GM18520 (cell line): ENCODE results near the gene R3HDM4.
A peak's percentile ranks its signal among the peaks of the same experiment; 100 is the strongest.

ENCODE experiments used
- ATAC-seq: cut with Tn5 transposase; IDR thresholded peaks from one replicate; pipeline ENCODE4 v1.9.1; 2021; ENCODE audit not compliant: unreplicated experiment

R3HDM4 gene

GRCh38 chr19:947707-948539 is 34.9 kb upstream of the R3HDM4 start:
- peak; percentile 71 for ATAC-seq

- ATAC-seq, result no peak
Observed at GRCh38 chr19:947090-947706, 34.2 kb upstream of the R3HDM4 start.

- ATAC-seq, result no peak
Observed at GRCh38 chr19:945401-946252, 32.6 kb upstream of the R3HDM4 start.

- no peak for ATAC-seq
Observed at GRCh38 chr19:944663-945241, 31.7 kb upstream of the R3HDM4 start.

- ATAC-seq, result no peak
Observed at GRCh38 chr19:944171-944567, 31.1 kb upstream of the R3HDM4 start.

GRCh38 chr19:943551-944170 is 30.6 kb upstream of the R3HDM4 start:
- no peak for ATAC-seq

- no peak for ATAC-seq
Observed at GRCh38 chr19:942133-942645, 29.2 kb upstream of the R3HDM4 start.

GRCh38 chr19:941292-942132 is 28.5 kb upstream of the R3HDM4 start:
- ATAC-seq, result no peak

- peak; percentile 48 for ATAC-seq
Observed at GRCh38 chr19:940591-941291, 27.7 kb upstream of the R3HDM4 start.

GRCh38 chr19:939922-940321 is 26.9 kb upstream of the R3HDM4 start:
- no peak for ATAC-seq

- no peak for ATAC-seq
Observed at GRCh38 chr19:939439-939838, 26.4 kb upstream of the R3HDM4 start.

GRCh38 chr19:938233-938923 is 25.4 kb upstream of the R3HDM4 start:
- no peak for ATAC-seq

- no peak for ATAC-seq
Observed at GRCh38 chr19:937259-937694, 24.3 kb upstream of the R3HDM4 start.

GRCh38 chr19:936175-936546 is 23.1 kb upstream of the R3HDM4 start:
- no peak for ATAC-seq

GRCh38 chr19:934865-935479 is 22.0 kb upstream of the R3HDM4 start:
- no peak for ATAC-seq

- ATAC-seq, result no peak
Observed at GRCh38 chr19:934197-934840, 21.3 kb upstream of the R3HDM4 start.

- ATAC-seq, result no peak
Observed at GRCh38 chr19:933553-933882, 20.5 kb upstream of the R3HDM4 start.
